Stimulated activated CD4-positive, alpha-beta T cell treated with anti-CD3 and anti-CD28 coated beads, Interleukin-4, amount 100 ng/mL, for 24 hours (primary cell): Measurements from ENCODE around the gene ZNF460.
"Not testable (repeated sequence)": the region's sequence is repeated elsewhere in the genome, so short reads cannot be mapped to it uniquely, and the experiment has no call there.

Experiments used
- DNase-seq: peaks from one replicate; pipeline ENCODE4 v3.0.0-alpha.2; 2020

The ZNF460 gene

DNA sequence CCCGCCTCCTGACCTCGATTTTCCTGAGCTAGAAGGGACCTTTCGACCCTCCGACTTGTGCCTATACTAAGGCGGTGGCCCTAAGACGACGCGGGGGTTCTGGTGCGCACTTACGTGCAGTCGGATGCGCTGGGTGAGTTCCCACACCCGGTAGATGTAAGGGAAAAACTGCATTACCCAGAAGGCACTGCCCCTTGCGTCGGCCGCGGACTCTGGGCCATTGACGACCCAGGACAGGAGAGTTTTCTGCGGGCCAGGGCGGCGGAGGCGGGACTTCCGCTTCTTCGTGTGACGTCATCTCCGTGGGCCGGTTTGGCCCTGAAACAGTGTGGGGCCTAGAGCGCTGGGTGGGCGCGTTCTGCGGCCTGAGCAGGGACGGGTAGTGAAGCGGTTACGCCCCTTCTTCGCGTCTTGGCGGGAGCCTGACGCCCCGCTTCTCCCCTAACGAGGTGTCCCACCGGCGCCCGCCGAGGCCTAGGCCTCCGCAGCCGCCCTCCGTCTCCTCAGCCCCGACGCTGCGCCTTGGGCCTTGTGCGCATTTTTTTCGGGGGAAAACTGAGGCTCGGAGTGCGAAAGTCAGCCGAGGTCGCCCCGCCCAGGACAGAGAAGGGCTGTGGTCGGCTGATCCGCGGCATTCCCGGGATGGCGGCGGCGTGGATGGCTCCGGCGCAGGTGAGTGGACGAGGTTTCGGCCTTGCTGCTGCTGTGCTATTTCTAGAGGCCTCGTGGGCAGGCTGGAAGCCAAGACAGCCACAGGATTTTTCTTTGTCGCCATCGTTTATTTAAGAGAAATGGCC lies at the start of gene ZNF460:
Gene ZNF460 (plus strand): TSS at position 321 of the 797 bp plus-strand sequence. CDS start 322 bp downstream, at position 643.
- peak; percentile 97 for DNase-seq

DNA sequence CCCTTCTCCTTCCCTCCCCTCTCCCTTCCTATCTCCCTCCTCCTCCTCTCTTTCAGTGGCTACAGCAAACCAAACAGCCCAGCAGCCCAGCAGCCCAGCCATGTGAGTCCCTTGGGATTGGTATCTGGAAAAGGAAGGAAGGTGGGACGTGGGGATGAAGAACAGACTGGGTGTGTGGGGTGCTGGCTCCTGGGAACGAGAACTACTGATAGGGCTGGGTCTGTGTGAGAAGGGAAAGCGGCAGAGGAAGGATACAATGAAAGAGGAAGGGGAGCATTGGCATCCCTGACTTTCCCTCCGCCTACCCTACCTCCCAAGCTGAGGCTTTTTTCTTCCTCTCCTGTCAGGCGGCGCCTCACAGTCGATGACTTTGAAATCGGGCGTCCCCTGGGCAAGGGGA lies 48.6 kb upstream of the ZNF460 start:
- DNase-seq: no peak

DNA sequence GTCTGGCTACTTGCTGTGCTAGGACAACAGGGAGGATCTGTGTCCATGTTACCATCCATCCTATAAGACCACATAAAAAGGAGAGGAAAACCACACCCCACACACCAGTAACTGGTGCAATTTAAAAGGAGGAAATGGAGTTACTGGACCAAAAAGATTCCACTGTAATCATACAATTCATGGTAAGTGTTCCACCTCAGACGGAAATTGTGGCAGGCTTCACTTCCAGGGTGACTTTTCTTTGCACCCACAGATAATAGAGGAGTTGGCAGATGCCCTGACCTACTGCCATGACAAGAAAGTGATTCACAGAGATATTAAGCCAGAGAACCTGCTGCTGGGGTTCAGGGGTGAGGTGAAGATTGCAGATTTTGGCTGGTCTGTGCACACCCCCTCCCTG lies 47.1 kb upstream of the ZNF460 start:
- DNase-seq: no peak

DNA sequence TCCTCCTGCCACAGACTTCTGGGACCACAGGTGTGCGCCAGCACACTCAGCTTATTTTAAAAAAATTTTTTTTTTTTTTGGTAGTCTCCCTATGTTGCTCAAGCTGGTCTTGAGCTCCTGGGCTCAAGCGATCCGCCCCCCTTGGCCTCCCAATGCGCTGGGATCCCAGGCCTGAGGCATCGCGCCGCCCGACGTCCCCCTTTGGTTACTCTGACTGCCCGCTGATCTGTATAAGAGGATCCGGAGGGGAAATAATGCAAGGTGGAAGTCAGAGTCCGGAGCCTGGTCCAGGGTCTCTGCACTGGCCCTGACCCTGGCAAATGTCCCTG lies 40.3 kb upstream of the ZNF460 start:
- DNase-seq: no peak

DNA sequence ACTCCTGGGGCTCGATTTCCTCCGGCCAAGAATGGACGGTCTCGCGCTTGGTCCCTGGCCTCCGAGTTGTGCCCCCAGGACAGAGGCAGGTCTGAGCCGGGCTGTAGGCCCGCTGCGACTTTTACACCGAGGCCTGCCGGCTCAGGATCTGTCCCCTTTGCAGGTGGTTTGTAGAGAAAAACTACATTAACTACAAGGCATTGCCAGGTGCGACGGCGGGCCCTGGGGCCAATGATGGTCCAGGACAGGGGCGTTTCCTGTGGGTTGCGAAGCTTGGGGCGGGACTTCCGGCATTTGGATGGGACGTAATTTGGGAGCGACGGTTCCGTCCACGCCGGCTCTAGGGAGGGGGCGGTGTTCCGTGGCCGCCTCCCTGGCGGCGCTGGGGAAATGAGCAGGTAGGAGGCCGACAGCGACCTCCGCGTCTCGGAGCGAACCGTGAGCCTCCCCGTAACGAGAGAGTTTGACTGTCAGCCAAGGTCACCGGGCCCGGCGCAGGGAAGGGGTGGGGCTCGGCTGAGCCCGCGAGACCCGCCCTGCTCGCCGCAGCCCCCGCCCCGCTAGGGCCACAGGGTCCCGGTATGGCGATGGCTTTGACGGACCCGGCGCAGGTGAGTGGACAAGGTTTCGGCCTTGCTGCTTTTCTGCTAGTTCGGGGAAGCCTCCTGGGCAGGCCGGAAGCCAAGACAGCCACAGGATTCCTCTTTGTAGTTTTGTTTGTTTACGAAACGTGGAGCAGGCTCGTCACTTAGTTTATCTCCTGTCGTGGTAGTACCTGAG lies 39.8 kb upstream of the ZNF460 start, which contains the start of gene ZNF805:
Gene ZNF805 (plus strand): TSS at position 322 of the 780 bp plus-strand sequence. CDS start 260 bp downstream, at position 582.
- DNase-seq: peak; percentile 97

DNA sequence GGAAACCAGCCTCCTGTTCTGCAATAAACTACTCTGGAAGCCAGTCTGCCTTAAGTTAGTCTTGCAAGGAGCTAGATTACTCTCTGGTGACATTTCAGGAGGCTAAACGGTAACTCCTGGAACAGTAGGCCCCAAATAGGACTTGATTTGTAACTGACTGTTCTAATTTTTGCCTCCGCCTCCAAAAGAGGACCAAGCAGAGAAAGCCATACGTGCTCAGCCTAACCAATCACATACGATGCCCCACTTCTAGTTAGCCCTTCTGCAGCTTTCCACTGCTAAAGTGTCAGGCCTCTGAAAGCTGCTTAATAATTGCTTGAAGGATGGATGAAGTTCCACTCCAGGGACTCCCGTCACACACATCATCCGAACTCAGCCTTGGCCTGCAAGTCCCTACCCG lies 39.1 kb upstream of the ZNF460 start:
- no peak for DNase-seq

DNA sequence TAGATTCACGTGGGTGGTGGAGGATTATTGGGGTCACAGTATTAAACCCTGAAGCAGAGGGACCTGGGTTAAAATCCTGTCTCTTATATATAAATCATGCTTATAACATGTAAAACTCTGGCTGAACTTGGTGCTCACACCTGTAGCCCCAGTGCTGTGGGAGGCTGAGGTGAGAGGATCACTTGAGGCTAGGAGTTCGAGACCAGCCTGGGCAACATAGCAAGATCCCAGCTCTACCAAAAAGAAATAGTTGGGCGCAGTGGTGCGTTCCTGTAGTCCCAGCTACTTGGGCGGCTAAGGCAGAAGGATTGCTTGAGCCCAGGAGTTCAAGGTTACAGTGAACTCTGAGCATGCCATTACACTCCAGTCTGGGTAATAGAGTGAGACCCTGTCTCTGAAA lies 37.5 kb upstream of the ZNF460 start:
- no peak for DNase-seq

DNA sequence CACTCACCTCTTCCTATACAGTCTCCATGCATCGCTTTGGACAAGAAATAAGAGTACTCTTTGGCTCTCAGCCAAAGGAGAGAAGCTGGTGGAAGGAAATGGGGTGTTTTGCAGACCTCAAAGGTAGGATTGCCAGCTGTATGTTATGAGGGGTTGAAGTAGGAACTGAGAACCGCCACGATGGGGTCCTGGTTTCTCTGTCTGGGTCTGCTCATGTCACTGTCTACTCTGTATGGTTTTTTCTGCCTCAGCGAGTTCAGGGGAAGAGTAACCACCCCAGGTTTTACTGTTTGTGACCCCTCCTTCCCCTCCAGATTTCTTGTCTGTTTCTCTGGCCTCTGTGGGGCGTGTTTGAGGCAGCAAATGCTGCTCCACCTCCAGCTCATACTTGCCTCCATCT lies 35.8 kb upstream of the ZNF460 start:
- no peak for DNase-seq

DNA sequence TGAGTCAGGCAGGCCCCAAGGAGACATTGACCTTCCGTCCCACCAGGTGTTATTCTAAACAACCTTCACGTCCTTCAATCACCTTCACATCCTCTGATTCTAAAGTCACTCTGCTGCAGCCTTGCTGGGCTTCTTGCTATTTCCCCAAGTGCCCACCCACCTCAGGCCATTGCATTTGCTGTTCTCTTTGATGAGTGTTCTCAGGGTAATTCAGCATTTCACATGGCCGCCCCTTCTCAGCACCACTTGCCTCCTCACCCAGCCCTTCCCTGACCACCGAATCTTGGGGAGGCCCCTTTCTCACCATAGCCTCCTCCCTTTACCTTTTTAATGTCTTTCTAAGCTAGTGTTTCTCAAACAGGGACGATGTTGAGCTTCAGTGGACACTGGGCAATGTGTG lies 35.2 kb upstream of the ZNF460 start:
- no peak for DNase-seq

DNA sequence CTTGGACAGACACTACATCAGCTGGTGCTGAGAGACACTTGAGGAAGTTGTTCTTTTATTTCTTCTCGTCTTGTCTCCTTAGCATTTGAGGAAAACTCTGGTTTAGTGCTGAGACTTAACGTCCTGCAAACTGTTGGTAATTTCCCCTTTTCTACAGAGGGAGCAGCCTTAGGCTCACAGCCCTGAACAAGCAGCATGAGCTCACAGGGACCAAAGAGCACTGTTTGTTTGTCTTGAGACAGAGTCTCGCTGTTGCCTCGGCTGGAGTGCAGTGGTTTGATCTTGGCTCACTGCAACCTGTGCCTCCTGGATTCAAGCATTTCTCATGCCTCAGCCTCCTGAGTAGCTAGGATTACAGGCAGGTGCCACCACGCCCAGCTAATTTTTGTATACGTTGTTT lies 34.3 kb upstream of the ZNF460 start:
- DNase-seq: no peak

DNA sequence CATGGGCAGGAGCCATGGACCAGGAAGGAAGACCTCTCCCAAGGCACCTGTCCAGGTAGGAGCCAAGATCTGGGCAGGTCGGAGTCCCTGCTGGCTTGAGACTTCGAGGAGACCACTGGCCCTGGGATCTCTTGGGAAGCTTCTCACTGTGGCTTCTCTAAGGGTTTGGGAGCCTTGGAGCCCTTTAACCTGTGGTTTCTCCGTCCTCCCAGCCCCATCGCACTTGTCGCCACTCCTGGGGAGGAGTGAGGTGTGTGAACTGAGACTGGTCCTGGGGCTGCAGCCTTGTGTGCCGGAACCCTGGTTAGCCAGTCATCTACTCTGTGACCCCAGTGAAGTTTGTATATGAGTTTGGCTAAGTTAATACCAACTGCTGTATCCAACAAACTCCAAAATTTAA lies 31.6 kb upstream of the ZNF460 start:
- DNase-seq: no peak

DNA sequence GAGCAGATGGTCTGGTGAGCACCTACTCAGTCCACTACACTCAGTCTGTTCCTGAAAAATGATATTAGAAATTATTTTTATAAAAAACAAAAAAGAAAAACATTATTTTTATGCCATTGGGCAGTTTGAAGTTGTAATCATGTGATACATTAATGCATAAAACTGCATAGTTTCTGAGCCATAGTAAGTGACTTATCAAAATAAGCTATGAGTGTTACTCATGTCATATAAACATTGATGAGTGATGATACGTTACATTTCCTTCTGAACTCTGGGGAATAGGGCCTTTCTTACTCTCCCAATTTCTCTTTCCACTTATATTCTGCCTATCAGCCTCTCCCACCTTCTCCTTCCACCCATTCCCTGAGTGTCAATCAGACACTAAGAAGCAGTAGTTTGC lies 31.0 kb upstream of the ZNF460 start:
- DNase-seq: no peak

DNA sequence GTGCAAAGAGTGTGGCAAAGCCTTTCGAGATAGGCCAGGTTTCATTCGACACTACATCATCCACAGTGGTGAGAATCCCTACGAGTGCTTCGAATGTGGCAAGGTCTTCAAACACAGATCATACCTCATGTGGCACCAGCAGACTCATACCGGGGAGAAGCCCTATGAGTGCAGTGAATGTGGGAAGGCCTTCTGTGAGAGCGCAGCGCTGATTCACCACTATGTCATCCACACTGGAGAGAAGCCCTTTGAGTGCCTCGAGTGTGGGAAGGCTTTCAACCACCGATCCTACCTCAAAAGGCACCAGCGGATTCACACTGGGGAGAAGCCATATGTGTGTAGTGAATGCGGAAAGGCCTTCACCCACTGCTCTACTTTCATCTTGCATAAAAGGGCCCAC lies 26.5 kb upstream of the ZNF460 start:
- peak; percentile 39 for DNase-seq

DNA sequence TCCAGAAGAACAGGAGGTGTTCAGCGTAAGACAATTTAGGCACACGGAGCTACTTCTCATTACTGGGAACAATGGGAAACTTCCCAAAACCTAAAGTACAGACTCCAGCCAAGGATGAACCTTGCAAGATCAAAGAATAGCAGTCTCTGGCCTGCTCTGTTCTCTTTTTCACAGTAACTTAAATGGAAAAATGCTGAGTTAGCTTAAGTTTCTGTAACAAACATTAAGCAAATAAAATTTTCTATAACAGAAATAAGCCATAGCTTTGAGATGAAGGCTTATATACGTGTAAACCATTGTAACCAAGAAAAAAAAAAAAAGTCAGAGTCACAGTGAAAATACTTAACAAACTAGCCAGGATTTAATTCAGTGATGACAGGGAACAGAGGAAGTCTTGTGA lies 18.2 kb upstream of the ZNF460 start:
- DNase-seq: no peak

DNA sequence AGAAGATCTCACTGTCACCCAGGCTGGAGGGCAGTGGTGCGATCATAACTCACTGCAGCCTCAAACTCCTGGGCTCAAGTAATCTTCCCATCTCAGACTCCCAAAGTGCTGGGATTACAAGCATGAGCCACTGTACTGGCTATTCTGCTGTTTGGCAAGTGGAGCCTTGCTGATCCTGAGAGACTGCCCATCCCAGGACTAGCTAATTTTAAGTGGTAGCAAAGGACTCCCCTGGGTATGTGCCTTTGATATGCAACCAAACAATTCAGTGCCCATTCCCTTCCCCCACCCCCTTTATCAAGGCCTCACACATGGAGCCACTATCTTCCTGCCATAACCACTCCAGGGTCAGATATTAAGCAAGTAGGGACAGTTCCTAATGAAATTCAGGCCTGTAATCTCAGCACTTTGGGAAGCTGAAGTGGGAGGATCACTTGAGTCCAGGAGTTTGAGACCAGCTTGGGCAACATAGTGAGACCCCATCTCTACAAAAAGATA lies 17.0 kb upstream of the ZNF460 start:
- DNase-seq: no peak

DNA sequence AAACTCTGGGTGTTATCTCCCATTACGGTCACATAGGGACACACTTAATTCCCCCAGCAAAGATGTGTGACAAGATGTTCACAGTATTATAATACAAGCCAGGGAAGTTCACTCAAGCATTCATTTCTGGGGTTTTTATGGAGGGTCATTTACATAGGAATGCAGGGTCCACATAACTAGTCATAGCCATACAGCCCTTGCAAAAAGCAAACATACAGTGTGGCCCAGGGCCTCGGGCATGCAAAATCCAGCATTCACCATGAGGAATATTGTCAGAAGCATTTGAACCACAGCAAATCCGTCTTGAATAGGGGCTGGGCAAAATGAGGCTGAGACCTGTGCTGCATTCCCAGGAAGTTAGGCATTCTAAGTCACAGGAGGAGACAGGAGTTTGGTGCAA lies 13.0 kb upstream of the ZNF460 start:
- no peak for DNase-seq

DNA sequence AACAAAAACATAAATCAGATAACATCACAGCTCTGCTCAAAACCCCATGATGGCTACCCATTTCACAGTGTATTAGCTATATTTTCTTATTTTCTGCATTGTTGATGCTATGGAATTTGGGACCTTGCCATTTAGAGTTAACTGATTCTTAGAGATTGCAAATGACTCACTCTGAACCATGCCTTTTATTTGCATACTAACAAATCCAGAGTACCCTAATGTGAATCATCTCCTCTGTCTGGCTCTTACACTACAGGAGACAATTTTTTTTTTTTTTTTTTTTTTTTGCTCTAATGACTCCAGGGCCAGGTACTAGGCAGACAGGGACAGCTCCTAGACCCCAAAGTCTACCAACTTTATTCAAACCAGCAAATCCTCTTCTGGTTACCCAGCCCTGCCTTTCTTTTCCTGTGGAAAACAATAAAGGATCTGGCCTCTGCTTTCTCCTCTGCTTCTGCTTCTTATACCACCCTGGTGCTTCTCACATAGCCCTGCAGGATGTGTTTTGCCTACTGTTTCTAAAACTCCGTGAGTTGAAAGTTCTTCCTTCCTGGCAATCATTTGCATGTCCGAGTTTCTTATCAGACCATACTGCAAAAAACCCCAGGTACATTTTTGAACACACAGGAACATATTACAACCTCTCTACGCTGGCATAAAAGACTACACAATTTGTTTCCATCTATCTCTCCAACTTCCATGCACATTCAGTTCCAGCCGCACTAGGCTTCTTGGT lies 10.6 kb upstream of the ZNF460 start:
- no peak for DNase-seq

DNA sequence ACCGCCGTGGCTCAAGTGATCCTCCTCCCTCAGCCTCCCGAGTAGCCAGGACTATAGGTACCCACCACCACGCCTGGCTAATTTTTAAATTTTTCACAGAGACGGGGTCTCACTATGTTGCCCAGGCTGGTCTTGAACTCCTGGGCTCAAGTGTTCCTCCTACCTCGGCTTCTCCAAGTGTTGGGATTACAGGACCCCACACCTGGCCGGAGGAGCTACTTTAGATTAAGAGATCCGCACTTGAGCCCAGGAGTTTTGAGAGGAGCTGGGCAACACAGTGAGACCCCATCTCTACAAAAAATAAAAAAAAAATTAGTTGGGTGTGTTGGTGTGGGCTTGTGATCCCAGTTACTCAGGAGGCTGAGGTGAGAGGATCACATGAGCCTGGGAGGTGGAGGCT lies 9.0 kb upstream of the ZNF460 start:
- no peak for DNase-seq

DNA sequence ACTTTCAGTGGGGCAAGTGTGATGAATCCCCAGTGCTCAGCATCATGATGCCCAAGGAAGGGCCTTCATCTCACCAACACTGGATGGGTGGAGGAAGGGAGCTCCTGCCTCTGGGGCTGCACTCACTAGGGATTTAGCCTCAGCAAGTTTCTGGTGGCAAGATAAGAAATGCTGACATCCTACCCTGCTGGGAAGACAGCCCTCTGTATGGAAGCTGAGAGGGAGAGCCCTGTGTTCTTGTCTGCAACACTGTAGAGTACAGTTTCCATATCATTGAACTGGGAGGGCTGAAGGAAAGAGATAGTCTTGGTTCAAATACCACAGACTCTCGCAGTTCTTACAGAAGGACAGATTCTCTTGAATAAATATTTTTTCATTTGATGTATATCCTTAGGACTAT lies 7.3 kb upstream of the ZNF460 start:
- no peak for DNase-seq

DNA sequence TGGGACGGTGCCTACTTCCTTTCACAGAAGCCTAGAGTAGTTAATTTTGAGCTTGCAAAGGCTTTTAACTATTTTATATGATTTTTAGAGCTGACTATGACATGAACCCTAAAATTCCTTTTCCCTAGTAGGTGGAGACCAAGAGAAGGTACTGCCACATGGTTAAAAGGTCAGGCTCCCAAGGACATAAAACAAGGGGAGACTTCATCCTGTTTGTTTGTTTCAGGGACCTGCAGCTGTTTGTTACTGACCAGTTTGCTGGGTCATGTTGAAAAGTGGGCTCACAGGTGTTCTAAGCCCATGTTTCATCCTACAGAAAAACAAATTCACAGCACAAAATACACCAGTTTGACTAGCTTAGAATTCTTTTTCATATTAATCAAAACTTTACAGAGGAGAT lies 3.9 kb upstream of the ZNF460 start:
- DNase-seq: no peak

DNA sequence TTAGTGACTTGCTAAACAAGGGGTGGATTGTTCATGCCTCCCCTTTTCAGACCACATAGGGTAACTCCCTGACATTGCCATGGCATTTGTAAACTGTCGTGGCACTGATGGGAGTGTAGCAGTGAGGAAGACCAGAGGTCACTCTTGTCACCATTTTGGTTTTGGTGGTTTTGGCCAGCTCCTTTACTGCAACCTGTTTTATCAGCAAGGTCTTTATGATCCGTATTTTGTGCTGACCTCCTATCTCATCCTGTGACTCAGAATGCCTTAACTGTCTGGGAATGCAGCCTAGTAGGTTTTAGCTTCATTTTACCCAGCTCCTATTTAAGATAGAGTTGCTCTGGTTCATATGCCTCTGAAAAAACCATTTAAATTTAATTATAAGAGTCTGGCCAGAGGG lies 1.8 kb upstream of the ZNF460 start:
- not testable (repeated sequence) for DNase-seq

DNA sequence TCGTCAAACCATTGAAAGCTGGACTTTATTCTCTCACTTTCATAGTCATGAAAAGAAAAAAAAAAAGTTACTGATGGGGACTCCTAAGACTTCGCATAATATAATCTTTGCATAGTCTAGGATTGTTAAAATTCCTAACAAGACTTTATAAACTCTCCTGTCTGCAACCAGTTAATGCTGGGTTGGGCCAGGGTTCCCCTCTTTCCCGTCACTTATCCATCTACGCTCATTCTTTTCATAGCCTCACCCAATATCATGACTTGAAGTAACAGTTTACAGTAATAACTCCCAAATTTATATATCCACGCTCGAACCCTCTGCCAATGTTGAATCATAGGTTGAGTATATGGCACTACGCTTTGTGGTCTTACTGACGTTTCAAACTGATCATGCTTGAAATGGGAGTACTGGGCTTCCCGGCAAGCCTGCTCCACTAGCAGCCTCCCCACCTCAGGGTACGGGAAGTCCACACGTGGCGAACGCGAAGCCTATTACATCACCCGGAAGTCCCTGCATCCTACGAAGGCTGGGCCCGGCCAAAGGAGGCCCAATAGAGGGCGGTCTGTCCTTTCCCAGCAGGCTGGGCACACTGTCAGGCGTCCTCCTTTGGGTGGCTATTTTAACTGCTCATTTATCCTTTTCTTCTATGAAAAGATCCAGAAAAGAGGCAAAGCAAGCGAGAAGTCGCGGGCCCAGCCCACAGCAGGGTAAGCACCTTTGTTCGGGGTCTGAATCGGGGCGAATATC lies 694 bp upstream of the ZNF460 start:
- DNase-seq: peak; percentile 87

DNA sequence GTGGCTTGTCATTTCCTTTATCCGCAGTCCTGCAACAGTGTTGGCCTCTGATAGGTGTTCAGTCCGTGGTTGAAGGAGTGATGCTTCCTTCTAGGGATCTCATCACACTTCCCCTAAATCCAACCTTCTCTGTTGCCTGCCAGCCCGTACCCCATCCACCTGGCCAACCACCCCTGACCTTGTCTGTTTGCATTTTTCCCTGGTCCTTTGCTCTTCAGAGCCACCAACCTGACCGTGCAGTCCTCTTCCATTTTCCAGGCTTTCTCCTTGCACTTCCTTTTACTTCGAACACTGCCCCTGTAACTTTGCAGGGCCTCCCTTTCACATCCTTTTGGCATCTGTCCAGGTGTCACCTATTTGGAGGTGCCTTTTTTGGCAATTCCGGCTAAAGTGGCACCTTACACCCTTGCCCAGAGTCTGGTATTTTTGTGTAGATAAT lies 696 bp downstream of the ZNF460 start:
- peak; percentile 25 for DNase-seq
